Measurements from ENCODE around the gene TM4SF4.

Gene TM4SF4

DNA sequence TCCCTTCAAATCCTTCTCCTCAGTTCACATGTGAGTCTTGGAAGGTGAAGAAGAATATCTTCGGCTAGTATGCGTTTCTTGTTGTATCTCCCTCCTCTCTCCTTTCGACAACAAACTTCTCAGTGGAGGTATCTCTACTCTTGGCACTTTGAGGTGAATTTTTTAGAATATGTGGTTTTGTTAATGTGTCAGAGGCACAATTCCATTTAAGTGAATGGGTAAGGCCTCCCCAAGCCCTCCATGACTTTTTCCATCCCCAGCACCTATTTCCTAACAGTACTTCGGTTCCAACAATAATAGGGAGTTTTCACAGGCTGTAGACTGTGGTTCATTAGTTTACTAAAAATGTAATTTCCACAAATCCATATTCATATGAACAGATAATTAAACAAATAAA, 74.2 kb downstream of the TM4SF4 start:
- DNase-seq (ENCODE audit: low read depth in 2 of 2), result no peak

DNA sequence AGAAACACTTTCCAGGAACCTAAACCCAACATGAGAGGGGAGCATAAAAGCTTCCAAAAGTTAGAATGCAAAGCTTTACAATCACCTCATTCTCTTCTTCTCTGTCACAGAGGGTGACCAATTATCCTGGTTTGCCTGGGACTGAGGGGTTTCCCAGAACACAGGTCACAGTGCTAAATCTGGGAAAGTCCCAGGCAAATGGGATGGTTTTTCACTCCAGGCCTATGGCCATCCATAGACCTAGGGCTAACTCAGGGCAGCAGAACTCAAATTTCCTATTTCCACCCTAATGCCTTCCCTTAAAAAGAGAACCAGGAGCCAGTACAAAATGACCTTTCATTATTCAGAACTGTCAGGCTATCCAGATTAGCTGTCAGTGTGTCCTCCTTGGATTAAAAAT, 77.0 kb downstream of the TM4SF4 start:
- DNase-seq (ENCODE audit: low read depth in 2 of 2), result no peak

DNA sequence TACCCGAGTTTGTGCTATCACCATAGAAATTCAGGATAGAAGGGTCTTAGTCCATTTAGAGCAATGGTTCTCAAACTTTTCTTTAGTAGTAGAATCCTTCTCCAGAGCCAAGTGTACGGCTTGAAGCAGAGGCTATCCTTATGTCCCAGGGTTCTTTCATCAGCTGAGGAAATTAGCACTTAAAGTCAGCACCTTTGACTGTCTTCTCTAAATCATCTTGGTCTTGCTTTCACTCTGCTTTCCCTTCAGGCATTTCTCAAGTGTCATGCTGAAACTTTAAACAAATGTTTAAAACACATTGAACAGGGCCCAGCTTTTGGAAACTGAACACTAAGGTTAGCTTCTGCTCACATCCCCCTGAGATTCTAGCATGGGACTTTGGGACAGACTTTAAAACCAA, 78.2 kb downstream of the TM4SF4 start:
- DNase-seq (ENCODE audit: low read depth in 2 of 2), result no peak

Measured in stimulated activated CD8-positive, alpha-beta memory T cell treated with anti-CD3 and anti-CD28 coated beads, Interleukin-15, amount 100 ng/mL, for 48 hours (primary cell).